Hepatocyte (in vitro differentiated cells): Measurements from ENCODE around the gene TRIM9.

Experiments used
- EZH2phosphoT487 ChIP-seq: fragments of 200-600 bp; sonication (generic); IDR thresholded peaks from one replicate; pipeline ENCODE4 v1.6.1; 2018; ENCODE audit warnings: antibody characterized with exemption, mild to moderate bottlenecking, low read depth, moderate library complexity; ENCODE audit not compliant: unreplicated experiment, severe bottlenecking
- TF ChIP-seq, protein P1 (sequence below): fragments of 200-600 bp; sonication (generic); IDR thresholded peaks from 2 replicates; pipeline ENCODE4 v1.5.1; 2016; ENCODE audit warnings: antibody characterized with exemption, mild to moderate bottlenecking; ENCODE audit not compliant: poor library complexity

DNA sequence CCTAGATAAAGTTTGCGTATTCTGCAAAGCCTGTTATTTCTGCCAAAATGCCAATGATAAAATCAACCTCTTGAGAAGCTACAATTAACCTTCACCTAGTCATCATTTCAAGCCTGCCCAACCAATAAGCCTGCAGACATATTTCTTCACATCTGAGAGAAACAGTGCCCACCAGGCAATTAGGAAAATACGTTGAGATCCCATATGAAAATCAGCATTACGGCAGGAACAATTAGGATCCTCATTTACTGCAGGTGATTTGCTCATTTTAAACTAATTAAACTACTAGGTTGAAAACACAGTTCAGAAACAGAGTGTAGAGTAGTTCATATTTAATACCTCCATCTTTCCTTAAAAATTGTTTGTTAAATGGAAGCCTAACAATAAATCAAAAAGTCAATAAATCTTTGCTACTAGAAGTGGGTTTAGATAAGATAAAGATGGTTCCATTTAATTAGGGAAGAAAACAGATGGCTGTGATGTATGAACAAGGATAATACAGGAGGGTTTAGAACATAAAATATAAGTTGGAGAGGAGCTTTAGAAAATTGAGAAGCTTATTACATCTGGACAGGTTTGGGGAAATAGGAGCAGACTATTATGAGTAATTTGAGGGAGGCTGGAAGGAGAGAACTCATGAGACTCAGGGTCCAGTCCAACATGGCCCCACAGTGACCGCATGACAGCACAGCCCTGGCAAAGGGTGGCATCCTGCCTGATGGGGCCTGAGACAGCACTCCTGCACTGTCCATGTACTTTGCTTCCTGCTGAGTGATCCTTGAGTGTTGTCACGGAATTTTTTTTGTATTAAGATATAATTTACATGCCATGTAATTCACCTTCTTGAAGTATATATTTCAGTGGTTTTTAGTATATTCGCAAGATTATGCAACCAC lies 123.8 kb downstream of the TRIM9 start:
- no peak for TF ChIP-seq EZH2phosphoT487
- TF ChIP-seq, protein P1, sequence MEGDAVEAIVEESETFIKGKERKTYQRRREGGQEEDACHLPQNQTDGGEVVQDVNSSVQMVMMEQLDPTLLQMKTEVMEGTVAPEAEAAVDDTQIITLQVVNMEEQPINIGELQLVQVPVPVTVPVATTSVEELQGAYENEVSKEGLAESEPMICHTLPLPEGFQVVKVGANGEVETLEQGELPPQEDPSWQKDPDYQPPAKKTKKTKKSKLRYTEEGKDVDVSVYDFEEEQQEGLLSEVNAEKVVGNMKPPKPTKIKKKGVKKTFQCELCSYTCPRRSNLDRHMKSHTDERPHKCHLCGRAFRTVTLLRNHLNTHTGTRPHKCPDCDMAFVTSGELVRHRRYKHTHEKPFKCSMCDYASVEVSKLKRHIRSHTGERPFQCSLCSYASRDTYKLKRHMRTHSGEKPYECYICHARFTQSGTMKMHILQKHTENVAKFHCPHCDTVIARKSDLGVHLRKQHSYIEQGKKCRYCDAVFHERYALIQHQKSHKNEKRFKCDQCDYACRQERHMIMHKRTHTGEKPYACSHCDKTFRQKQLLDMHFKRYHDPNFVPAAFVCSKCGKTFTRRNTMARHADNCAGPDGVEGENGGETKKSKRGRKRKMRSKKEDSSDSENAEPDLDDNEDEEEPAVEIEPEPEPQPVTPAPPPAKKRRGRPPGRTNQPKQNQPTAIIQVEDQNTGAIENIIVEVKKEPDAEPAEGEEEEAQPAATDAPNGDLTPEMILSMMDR = no peak
